RWPE2 (cell line): ENCODE data around the gene NHSL2.
"Not testable (repeated sequence)": the region's sequence is repeated elsewhere in the genome, so short reads cannot be mapped to it uniquely, and the experiment has no call there.

Experiments used
- ATAC-seq: fragments of 200-7000 bp; cut with Tn5 transposase; 3 replicates; pipeline ENCODE4 v1.9.1; 2021; ENCODE audit warnings: low read depth
- DNase-seq: peaks from one replicate; pipeline ENCODE4 v3.0.0-alpha.2; 2020; ENCODE audit warnings: low spot score
- H3K27ac ChIP-seq: fragments of 450-650 bp; 2 replicates; pipeline ENCODE4 v1.5.1; 2017; ENCODE audit warnings: mild to moderate bottlenecking; ENCODE audit not compliant: poor library complexity, severe bottlenecking
- H3K27me3 ChIP-seq: fragments of 250-450 bp; sonication (Bioruptor Pico); 2 replicates; pipeline ENCODE4 v1.5.1; 2021; ENCODE audit warnings: mild to moderate bottlenecking, moderate library complexity; ENCODE audit not compliant: insufficient read depth, poor library complexity, severe bottlenecking
- H3K36me3 ChIP-seq: fragments of 250-450 bp; sonication (Bioruptor Pico); 2 replicates; pipeline ENCODE4 v1.5.1; 2020; ENCODE audit warnings: low read depth, mild to moderate bottlenecking, moderate library complexity
- H3K4me1 ChIP-seq: fragments of 250-450 bp; sonication (Bioruptor Pico); 2 replicates; pipeline ENCODE4 v1.5.1; 2021; ENCODE audit warnings: mild to moderate bottlenecking, moderate library complexity; ENCODE audit not compliant: insufficient read depth, poor library complexity, severe bottlenecking
- H3K4me3 ChIP-seq: fragments of 250-450 bp; sonication (Bioruptor Pico); 2 replicates; pipeline ENCODE4 v1.5.1; 2021; ENCODE audit warnings: mild to moderate bottlenecking, moderate library complexity; ENCODE audit not compliant: severe bottlenecking
- H3K9me3 ChIP-seq: fragments of 250-450 bp; sonication (Bioruptor Pico); 2 replicates; pipeline ENCODE4 v1.5.1; 2021; ENCODE audit warnings: mild to moderate bottlenecking, moderate library complexity; ENCODE audit not compliant: severe bottlenecking
- TF ChIP-seq, protein P1 (sequence below): fragments of 450-650 bp; IDR thresholded peaks from one replicate; pipeline ENCODE4 v1.5.1; 2017; ENCODE audit warnings: mild to moderate bottlenecking, moderate library complexity; ENCODE audit not compliant: poor library complexity, severe bottlenecking

Gene NHSL2

DNA sequence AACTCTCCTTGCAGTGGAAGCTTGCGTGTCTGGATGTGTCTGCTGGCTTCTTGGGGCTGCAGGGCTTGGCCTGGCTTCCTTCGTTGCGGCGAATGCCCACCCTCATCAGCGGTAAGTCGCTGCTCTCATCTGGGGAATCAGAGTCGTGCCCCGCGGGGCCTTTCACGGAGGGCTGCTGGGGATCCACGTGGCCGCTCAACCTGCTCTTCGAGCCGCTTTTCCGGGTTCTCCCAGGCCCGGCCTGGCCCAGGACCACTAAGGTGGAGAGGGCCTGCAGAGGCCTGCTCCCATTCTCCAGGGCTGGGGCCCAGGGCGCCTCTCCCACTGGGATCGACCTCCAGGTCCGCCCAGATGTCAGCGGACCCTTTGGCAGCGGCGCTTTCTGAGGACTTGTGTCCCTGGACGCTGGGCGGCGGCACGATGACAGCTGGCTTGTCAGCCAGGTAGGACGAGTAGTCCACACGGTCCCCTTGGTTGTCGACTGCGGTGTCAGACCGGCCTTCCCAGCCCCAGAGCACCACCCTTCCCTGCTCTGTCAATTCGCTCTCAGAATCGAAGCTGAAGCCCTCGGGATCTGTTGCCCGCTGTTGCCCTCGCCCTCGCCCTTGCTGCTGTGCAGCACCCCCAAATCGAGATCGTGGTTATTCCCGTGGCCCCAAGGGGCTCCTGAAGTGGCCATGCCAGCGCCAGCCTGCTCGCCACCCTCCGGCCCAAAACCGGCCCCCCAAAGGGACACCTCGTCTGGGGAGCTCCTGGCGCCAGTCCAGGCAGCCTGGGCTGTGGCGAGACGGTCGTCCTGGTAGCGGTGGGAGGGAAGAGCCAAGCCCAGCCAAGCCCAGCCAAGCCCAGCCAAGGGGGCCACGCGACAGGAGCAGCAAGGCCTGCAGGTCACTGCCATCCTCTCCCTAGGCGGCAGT lies 37.8 kb upstream of the NHSL2 start:
- H3K27ac ChIP-seq = no peak overlapping the region
- DNase-seq = no peak
- H3K9me3 ChIP-seq = no peaks in the 10 kb centered on the region
- H3K4me3 ChIP-seq = no peak overlapping the region
- ATAC-seq = no peak
- no peaks in the 10 kb centered on the region for H3K36me3 ChIP-seq
- H3K27me3 ChIP-seq = no peaks in the 10 kb centered on the region
- no peaks in the 10 kb centered on the region for H3K4me1 ChIP-seq
- TF ChIP-seq, protein P1, sequence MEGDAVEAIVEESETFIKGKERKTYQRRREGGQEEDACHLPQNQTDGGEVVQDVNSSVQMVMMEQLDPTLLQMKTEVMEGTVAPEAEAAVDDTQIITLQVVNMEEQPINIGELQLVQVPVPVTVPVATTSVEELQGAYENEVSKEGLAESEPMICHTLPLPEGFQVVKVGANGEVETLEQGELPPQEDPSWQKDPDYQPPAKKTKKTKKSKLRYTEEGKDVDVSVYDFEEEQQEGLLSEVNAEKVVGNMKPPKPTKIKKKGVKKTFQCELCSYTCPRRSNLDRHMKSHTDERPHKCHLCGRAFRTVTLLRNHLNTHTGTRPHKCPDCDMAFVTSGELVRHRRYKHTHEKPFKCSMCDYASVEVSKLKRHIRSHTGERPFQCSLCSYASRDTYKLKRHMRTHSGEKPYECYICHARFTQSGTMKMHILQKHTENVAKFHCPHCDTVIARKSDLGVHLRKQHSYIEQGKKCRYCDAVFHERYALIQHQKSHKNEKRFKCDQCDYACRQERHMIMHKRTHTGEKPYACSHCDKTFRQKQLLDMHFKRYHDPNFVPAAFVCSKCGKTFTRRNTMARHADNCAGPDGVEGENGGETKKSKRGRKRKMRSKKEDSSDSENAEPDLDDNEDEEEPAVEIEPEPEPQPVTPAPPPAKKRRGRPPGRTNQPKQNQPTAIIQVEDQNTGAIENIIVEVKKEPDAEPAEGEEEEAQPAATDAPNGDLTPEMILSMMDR = no peak

DNA sequence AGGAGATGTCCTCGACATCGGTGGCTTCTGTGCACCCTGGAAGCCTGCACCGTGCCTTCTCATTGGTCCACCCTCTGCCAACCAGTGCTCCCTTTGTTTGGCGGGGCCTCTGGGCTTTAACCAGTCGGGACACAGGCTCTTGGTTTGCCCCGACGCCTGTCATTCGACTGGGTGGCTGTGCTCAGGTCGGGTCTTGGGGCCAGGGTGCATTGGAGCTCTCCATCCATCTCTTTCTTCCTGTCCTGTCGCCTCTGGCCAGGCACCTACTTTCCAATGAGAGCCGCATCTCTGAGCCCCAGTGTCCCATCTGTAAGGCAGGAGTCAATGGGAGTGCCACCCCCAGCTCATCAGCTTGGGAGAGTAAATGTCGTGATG lies 37.2 kb upstream of the NHSL2 start:
- no peaks in the 10 kb centered on the region for H3K36me3 ChIP-seq
- DNase-seq = no peak
- no peak for ATAC-seq
- no peak overlapping the region for H3K27ac ChIP-seq
- H3K27me3 ChIP-seq = no peaks in the 10 kb centered on the region
- H3K4me3 ChIP-seq = no peak overlapping the region
- TF ChIP-seq, protein P1 = no peak
- H3K4me1 ChIP-seq = no peaks in the 10 kb centered on the region
- no peaks in the 10 kb centered on the region for H3K9me3 ChIP-seq

DNA sequence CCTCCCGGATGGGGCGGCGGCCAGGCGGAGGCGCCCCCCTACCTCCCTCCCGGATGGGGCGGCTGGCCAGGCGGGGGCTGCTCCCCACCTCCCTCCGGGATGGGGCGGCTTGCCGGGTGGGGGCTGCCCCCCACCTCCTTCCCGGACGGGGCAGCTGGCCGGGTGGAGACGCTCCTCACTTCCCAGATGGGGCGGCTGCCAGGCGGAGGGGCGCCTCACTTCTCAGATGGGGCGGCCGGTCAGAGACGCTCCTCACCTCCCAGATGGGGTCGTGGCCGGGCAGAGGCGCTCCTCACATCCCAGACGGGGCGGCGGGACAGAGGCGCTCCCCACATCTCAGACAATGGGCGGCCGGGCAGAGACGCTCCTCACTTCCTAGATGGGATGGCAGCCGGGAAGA lies 33.8 kb upstream of the NHSL2 start:
- H3K27me3 ChIP-seq = not testable (repeated sequence)

DNA sequence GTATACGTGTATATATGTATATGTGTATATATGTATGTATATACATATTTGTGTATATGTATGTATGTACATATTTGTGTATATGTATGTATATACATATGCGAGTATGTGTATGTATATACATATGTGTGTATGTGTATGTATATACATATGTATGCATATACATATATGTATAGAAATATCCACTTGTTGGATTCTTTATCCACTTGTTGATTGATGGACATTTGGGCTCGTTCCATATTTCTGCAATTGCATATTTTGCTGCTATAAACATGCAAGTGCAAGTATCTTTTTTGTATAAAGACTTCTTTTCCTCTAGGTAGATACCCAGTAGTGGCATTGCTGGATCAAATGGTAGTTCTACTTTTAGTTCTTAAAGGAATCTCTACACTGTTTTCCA lies 25.5 kb upstream of the NHSL2 start:
- Histone ChIP-seq H3K27me3 (no peaks in the 10 kb centered on the region), H3K4me3 (no peak overlapping the region), H3K27ac (no peak overlapping the region), H3K4me1 (no peaks in the 10 kb centered on the region), H3K36me3 (no peaks in the 10 kb centered on the region), H3K9me3 (no peaks in the 10 kb centered on the region)
- no peak for DNase-seq
- ATAC-seq = no peak
- TF ChIP-seq, protein P1 = no peak

More for the DNA sequence above, 33.8 kb upstream of the NHSL2 start:
- not testable (repeated sequence) for ATAC-seq, H3K4me1 ChIP-seq, H3K36me3 ChIP-seq, H3K27ac ChIP-seq, H3K4me3 ChIP-seq, DNase-seq, H3K9me3 ChIP-seq

DNA sequence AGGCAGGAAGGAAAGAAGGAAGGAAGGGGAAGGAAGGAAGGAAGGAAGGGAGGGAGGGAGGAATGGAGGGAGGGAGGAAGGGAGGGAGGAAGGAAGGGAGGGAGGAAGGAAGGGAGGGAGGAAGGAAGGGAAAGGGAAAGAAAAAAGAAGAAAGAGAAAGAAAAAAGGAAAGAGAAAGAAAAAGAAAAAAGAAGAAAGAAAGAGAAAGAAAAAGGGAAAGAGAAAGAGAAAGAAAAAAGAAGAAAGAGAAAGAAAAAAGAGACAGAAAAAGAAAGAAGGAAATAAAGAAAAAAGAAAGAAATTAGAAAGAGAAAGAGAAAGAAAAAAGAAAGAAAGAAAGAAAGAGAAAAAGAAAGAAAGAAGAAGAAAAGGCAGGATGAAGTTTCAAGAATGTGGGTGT lies 15.0 kb upstream of the NHSL2 start:
- Histone ChIP-seq H3K27me3 (no peaks in the 10 kb centered on the region), H3K9me3 (no peaks in the 10 kb centered on the region), H3K4me3 (no peak overlapping the region), H3K36me3 (no peaks in the 10 kb centered on the region), H3K4me1 (no peaks in the 10 kb centered on the region), H3K27ac (no peak overlapping the region)
- TF ChIP-seq, protein P1 = no peak
- DNase-seq (no peak), ATAC-seq (no peak)
